H1 (cell line): ENCODE results near the gene CACNG7. TPM values are rescaled to one million over a fixed set of nuclear protein-coding genes. Genes with fewer than 3 reads are reported as not detected.

Source experiments
- CTCF ChIA-PET: fragments of 300-600 bp; sonication (Branson Sonifier 250); formaldehyde crosslinking; loops from one replicate; lab custom pipeline; 2021; ENCODE audit not compliant: partially characterized antibody; lab: Charles Lee
- POLR2A ChIA-PET: fragments of 300-600 bp; sonication (Branson Sonifier 250); formaldehyde crosslinking; loops from one replicate; lab custom pipeline; 2021; ENCODE audit warnings: inconsistent platforms; ENCODE audit not compliant: partially characterized antibody; lab: Charles Lee
- DNase-seq, 2 experiments: peaks; one replicate each; pipeline versions ENCODE4 v3.0.0 to v3.0.0-alpha.2; 2010 to 2022; ENCODE audit warnings: low spot score in 2 of 2, low read depth in 1 of 2, mixed read lengths in 1 of 2
- FAIRE-seq: peaks from 2 replicates; lab custom pipeline; 2011; peaks lifted over from hg19 to GRCh38; lab: Jason Lieb, UNC
- H2AFZ ChIP-seq: 2 replicates; pipeline ENCODE4 v1.8.1; 2012; ENCODE audit warnings: low read length, inconsistent platforms
- H2AK5ac ChIP-seq: 2 replicates; pipeline ENCODE4 v1.6.1; 2013; ENCODE audit warnings: low read depth, low read length
- H2BK120ac ChIP-seq: replicated peaks from 2 replicates; pipeline ENCODE3; 2013; ENCODE audit warnings: low read depth, low read length, inconsistent platforms
- H2BK12ac ChIP-seq: 2 replicates; pipeline ENCODE4 v1.6.1; 2013; ENCODE audit warnings: low read depth, low read length
- H2BK15ac ChIP-seq: 2 replicates; pipeline ENCODE4 v1.6.1; 2013; ENCODE audit warnings: low read length
- H2BK20ac ChIP-seq: 2 replicates; pipeline ENCODE4 v1.6.1; 2013; ENCODE audit warnings: low read length
- H2BK5ac ChIP-seq: 2 replicates; pipeline ENCODE4 v1.6.1; 2013; ENCODE audit warnings: low read depth, low read length
- H3K14ac ChIP-seq: 2 replicates; pipeline ENCODE4 v1.6.1; 2013; ENCODE audit warnings: inconsistent platforms; ENCODE audit not compliant: insufficient read length
- H3K18ac ChIP-seq: 2 replicates; pipeline ENCODE4 v1.6.1; 2013; ENCODE audit warnings: low read length; ENCODE audit errors: extremely low read depth
- H3K23ac ChIP-seq: 2 replicates; pipeline ENCODE4 v1.6.1; 2013; ENCODE audit warnings: inconsistent platforms; ENCODE audit not compliant: insufficient read length
- H3K23me2 ChIP-seq: 2 replicates; pipeline ENCODE4 v1.6.1; 2013; ENCODE audit warnings: low read depth, low read length
- H3K27ac ChIP-seq: 2 replicates; pipeline ENCODE4 v1.6.1; 2011; ENCODE audit warnings: low read depth, low read length, inconsistent platforms
- H3K27me3 ChIP-seq, 4 experiments: replicated peaks in 1 of 4; 1 replicate in 1 of 4; 2 replicates in 3 of 4; pipeline versions ENCODE4 v1.6.1 to v1.8.1; 2011 to 2013; ENCODE audit warnings: low read length in 3 of 4, mild to moderate bottlenecking in 3 of 4, inconsistent platforms in 2 of 4, mixed read lengths in 2 of 4, moderate library complexity in 1 of 4; ENCODE audit not compliant: control insufficient read depth in 3 of 4, insufficient read depth in 3 of 4; ENCODE audit errors: extremely low read depth in 1 of 4
- H3K36me3 ChIP-seq, 4 experiments: 2 replicates each; pipeline versions ENCODE4 v1.6.1 to v1.8.1; 2011 to 2013; ENCODE audit warnings: mild to moderate bottlenecking in 4 of 4, low read length in 3 of 4, moderate library complexity in 2 of 4, control low read depth in 1 of 4, inconsistent platforms in 1 of 4; ENCODE audit not compliant: insufficient read depth in 4 of 4, control insufficient read depth in 2 of 4
- H3K4ac ChIP-seq: replicated peaks from 2 replicates; pipeline ENCODE3; 2013; ENCODE audit warnings: low read length, low read depth, mixed read lengths, inconsistent platforms; ENCODE audit not compliant: insufficient read length
- H3K4me1 ChIP-seq, 4 experiments: replicated peaks in 1 of 4; 1 replicate in 1 of 4; 2 replicates in 3 of 4; pipeline versions ENCODE4 v1.6.1 to v1.8.1; 2011 to 2013; ENCODE audit warnings: low read length in 3 of 4, inconsistent platforms in 2 of 4, mixed read lengths in 1 of 4; ENCODE audit not compliant: insufficient read depth in 4 of 4, control insufficient read depth in 3 of 4
- H3K4me2 ChIP-seq, 2 experiments: 2 replicates each; pipeline versions ENCODE4 v1.6.1 to v1.8.1; 2011 to 2013; ENCODE audit warnings: low read depth in 2 of 2, low read length in 2 of 2, control low read depth in 1 of 2, inconsistent platforms in 1 of 2, mild to moderate bottlenecking in 1 of 2; ENCODE audit not compliant: insufficient read depth in 1 of 2
- H3K4me3 ChIP-seq, 4 experiments: fragments of 200-600, 300-600 bp in 1 of 4; sonication (generic), shearing (Covaris generic), sonication (Bioruptor Twin) in 1 of 4; 2 replicates each; pipeline versions ENCODE4 v1.5.1 to v1.8.1; 2011 to 2016; ENCODE audit warnings: low read length in 4 of 4, low read depth in 3 of 4, control low read depth in 2 of 4, inconsistent platforms in 2 of 4, mild to moderate bottlenecking in 2 of 4, mixed read lengths in 1 of 4, moderate library complexity in 1 of 4; ENCODE audit not compliant: insufficient read depth in 2 of 4; ENCODE audit errors: extremely low read depth in 1 of 4
- H3K56ac ChIP-seq: replicated peaks from 2 replicates; pipeline ENCODE3; 2013; ENCODE audit warnings: low read depth, mild to moderate bottlenecking, mixed read lengths, low read length, inconsistent platforms; ENCODE audit not compliant: insufficient read length
- H3K79me1 ChIP-seq: 2 replicates; pipeline ENCODE4 v1.6.1; 2013; ENCODE audit warnings: low read depth, low read length, control low read depth
- H3K79me2 ChIP-seq, 2 experiments: 2 replicates each; pipeline versions ENCODE4 v1.6.1 to v1.8.1; 2012 to 2013; ENCODE audit warnings: low read length in 2 of 2, mild to moderate bottlenecking in 2 of 2, inconsistent platforms in 1 of 2; ENCODE audit not compliant: insufficient read depth in 2 of 2, control insufficient read depth in 1 of 2
- H3K9ac ChIP-seq, 4 experiments: replicated peaks in 1 of 4; 1 replicate in 1 of 4; 2 replicates in 3 of 4; pipeline versions ENCODE4 v1.6.1 to v1.8.1; 2011 to 2013; ENCODE audit warnings: low read depth in 3 of 4, low read length in 3 of 4, control low read depth in 2 of 4, mild to moderate bottlenecking in 2 of 4, moderate library complexity in 2 of 4, inconsistent platforms in 1 of 4; ENCODE audit errors: extremely low read depth in 1 of 4
- H3K9me3 ChIP-seq, 2 experiments: 2 replicates each; pipeline versions ENCODE4 v1.6.1 to v1.8.1; 2012 to 2013; ENCODE audit warnings: mild to moderate bottlenecking in 2 of 2, moderate library complexity in 2 of 2, control low read depth in 1 of 2, inconsistent platforms in 1 of 2, low read depth in 1 of 2, low read length in 1 of 2, mixed read lengths in 1 of 2; ENCODE audit not compliant: insufficient read depth in 2 of 2
- H4K20me1 ChIP-seq, 2 experiments: replicated peaks in 1 of 2; 2 replicates each; pipeline versions ENCODE3 to v1.8.1; 2011 to 2013; ENCODE audit warnings: inconsistent platforms in 2 of 2, low read length in 2 of 2, mild to moderate bottlenecking in 1 of 2; ENCODE audit not compliant: insufficient read depth in 2 of 2, control insufficient read depth in 1 of 2
- H4K5ac ChIP-seq: 2 replicates; pipeline ENCODE4 v1.6.1; 2013; ENCODE audit warnings: low read length, low read depth, mixed read lengths, inconsistent platforms; ENCODE audit not compliant: insufficient read length
- H4K8ac ChIP-seq: 2 replicates; pipeline ENCODE4 v1.8.0; 2013; ENCODE audit warnings: mild to moderate bottlenecking, moderate library complexity, low read length, inconsistent platforms; ENCODE audit not compliant: insufficient read depth; ENCODE audit errors: extremely low read depth
- H4K91ac ChIP-seq: replicated peaks from 2 replicates; pipeline ENCODE3; 2013; ENCODE audit warnings: low read length, mixed read lengths, inconsistent platforms; ENCODE audit not compliant: insufficient read length
- CBX5 ChIP-seq: fragments of 300-800, 300-1000 bp; sonication (generic); IDR thresholded peaks from 2 replicates; pipeline ENCODE4 v1.7.1; 2016; ENCODE audit warnings: antibody characterized with exemption, low read length, low read depth
- CHD1 ChIP-seq: IDR thresholded peaks from 2 replicates; pipeline ENCODE4 v1.6.1; 2012; ENCODE audit warnings: low read depth, low read length, improper control_type of control experiment
- EGR1 ChIP-seq: IDR thresholded peaks from 2 replicates; pipeline ENCODE4 v1.6.1; 2011; ENCODE audit warnings: low read depth, low read length, borderline replicate concordance
- GABPA ChIP-seq: IDR thresholded peaks from 2 replicates; pipeline ENCODE4 v1.6.1; 2011; ENCODE audit warnings: mild to moderate bottlenecking, low read length, moderate library complexity, borderline replicate concordance; ENCODE audit not compliant: insufficient read depth
- KDM1A ChIP-seq: fragments of 200-600, 300-600 bp; sonication (generic); IDR thresholded peaks from 2 replicates; pipeline ENCODE4 v1.7.1; 2016; ENCODE audit warnings: mild to moderate bottlenecking, low read length, borderline replicate concordance
- POLR2A ChIP-seq, 2 experiments: IDR thresholded peaks; 1 replicate in 1 of 2; 2 replicates in 1 of 2; pipeline ENCODE4 v1.6.1; 2011; ENCODE audit warnings: low read depth in 2 of 2, low read length in 2 of 2, mild to moderate bottlenecking in 2 of 2; ENCODE audit errors: control extremely low read depth in 1 of 2
- POLR2AphosphoS5 ChIP-seq: IDR thresholded peaks from 2 replicates; pipeline ENCODE4 v1.6.1; 2011; ENCODE audit warnings: low read depth, low read length
- SAP30 ChIP-seq: fragments of 300-600 bp; sonication (generic); IDR thresholded peaks from 2 replicates; pipeline ENCODE4 v1.7.1; 2012; ENCODE audit warnings: low read length, moderate library complexity, mild to moderate bottlenecking, inconsistent platforms; ENCODE audit not compliant: insufficient read depth, insufficient replicate concordance
- SIN3A ChIP-seq, 2 experiments: IDR thresholded peaks in 1 of 2; conservative IDR thresholded peaks in 1 of 2; 2 replicates each; pipeline ENCODE4 v1.6.1; 2011 to 2012; ENCODE audit warnings: low read length in 2 of 2, improper control_type of control experiment in 1 of 2, low read depth in 1 of 2, mild to moderate bottlenecking in 1 of 2
- TAF1 ChIP-seq: IDR thresholded peaks from 2 replicates; pipeline ENCODE4 v1.6.1; 2011; ENCODE audit warnings: mild to moderate bottlenecking, low read depth, low read length
- TEAD4 ChIP-seq: IDR thresholded peaks from 2 replicates; pipeline ENCODE4 v1.6.1; 2012; ENCODE audit warnings: low read depth, low read length, inconsistent platforms, mixed read lengths
- WGBS, 2 experiments: shearing (Covaris generic) in 1 of 2; methylation state at CpG; one replicate each; pipeline versions ENCODE4 v1.1.6 to v1.1.7; 2013 to 2015; ENCODE audit warnings: low lambda C conversion rate in 2 of 2, mixed read lengths in 2 of 2, inconsistent platforms in 1 of 2, low coverage in 1 of 2, missing lambda C conversion rate in 1 of 2; ENCODE audit not compliant: insufficient replicate concordance in 2 of 2, insufficient coverage in 1 of 2, insufficient read length in 1 of 2; ENCODE audit errors: extremely low coverage in 1 of 2, missing lambda C conversion rate in 1 of 2; 5-methylcytosine and 5-hydroxymethylcytosine counted together
- polyA plus RNA-seq, 7 experiments: library from polyadenylated mRNA; depleted of rRNA in 3 of 7; stranded (reverse) in 5 of 7; unstranded in 2 of 7; fragments of >200 nt in 5 of 7; fragments of 200-250 nt in 2 of 7; gene quantifications; 1 replicate in 5 of 7; 2 replicates in 1 of 7; 4 replicates in 1 of 7; pipeline versions ENCODE4 v1.2.1 to v1.2.3, GENCODE V29; 2011 to 2013; ENCODE audit warnings: missing spikeins in 2 of 7, mixed read lengths in 2 of 7
- total RNA-seq: library from RNA; stranded (reverse); fragmentation: NEBNext Ultra II Directional; extraction: Animal tissue kit (Norgen Biotek cat#: 25700); gene quantifications from 2 replicates; pipeline ENCODE4 v1.2.1, GENCODE V29; 2021

CACNG7 gene
- total and polyA plus RNA-seq, 2 of the 8 experiments (the other 6 are each of a cell fraction or from before 2014, with no cell fraction given): 28.9 to 69.8 TPM

DNA sequence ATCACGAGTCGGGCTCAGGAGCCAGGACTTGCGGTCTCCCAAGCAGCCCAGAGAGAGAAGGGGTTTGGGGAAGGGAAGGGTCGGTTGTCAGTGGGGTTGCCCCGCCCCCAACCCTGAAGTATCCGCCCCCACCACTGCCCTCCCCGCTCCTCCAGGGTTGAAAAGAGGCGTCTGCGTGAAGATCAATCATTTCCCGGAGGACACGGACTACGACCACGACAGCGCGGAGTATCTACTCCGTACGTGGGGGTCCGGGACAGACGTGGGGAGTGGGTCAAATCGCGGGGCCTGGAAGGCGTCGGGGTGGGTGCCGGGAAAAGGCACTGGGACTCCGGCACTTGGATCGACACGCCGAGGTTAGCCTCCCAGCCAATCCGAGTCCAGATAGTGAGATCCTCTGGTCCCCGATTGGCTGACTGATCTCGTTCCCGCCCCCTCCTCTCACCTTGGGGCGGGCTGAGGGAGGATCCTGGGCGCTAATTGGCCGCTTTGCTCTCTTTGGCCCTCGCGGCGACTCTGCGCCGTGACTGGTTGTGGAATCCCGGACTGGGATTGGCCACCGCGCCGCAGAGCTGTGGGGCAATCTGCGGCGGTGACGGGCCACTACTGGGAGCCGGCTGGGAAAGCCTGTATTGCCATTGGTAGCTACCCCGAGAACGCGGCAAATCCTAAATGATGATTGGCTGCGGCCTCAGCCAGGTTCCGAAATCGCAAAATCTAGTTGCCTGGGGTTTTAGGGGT lies 69.1 kb downstream of the CACNG7 start:
- H2AFZ ChIP-seq: no peak overlapping the region
- no peak for TF ChIP-seq KDM1A
- TF ChIP-seq SAP30: no peak
- TF ChIP-seq TAF1: no peak
- TF ChIP-seq POLR2AphosphoS5: peak; percentile 80
- TF ChIP-seq CHD1: no peak
- TF ChIP-seq GABPA: no peak
- TF ChIP-seq POLR2A (IDR thresholded peaks at IDR 0.05; ENCODE audit: control extremely low read depth in 1 of 2, low read depth in 2 of 2, low read length in 2 of 2): peak in 1 of 2 experiments; percentile 26; a peak in 1 of 3 replicates
- 0 out of 4 replicates have a peak, but pooled peaks of 1 of the 2 experiments have one; percentile 19 for TF ChIP-seq SIN3A (conservative IDR thresholded peaks at IDR 0.05 in 1 of 2, IDR thresholded peaks at IDR 0.05 in 1 of 2; ENCODE audit: low read depth in 1 of 2, low read length in 2 of 2)
- TF ChIP-seq CBX5: no peak
- TF ChIP-seq EGR1: no peak
- TF ChIP-seq TEAD4: no peak

More for the DNA sequence above, 69.1 kb downstream of the CACNG7 start:
- CTCF ChIA-PET: interaction anchor here (0.5 to 2.1 kb wide), 4 partner anchors 31 to 52 kb away, joined by 3 to 13 read pairs (median 4); no protein-coding TSS in a partner anchor
- no peak overlapping the region for H3K4ac ChIP-seq
- POLR2A ChIA-PET: interaction anchor here (0.6 to 3.3 kb wide), 13 partner anchors 9 to 125 kb away, joined by 3 to 30 read pairs (median 3); partner anchors contain the start of gene CACNG6
- H3K27me3 ChIP-seq: no peaks in the 10 kb centered on the region; a peak in 2 of 7 replicates
- WGBS, 2 experiments: 2% methylated on average over 44 of the region's 54 CpGs; no CpG with 5 or more reads in 1 of the 2 experiments
- peak overlapping the region in 1 of 4 experiments; percentile 34; a peak in 2 of 7 replicates for H3K9ac ChIP-seq
- H3K23me2 ChIP-seq: peaks cover 28% of the 10 kb centered on the region
- H3K56ac ChIP-seq: no peak overlapping the region
- H2BK12ac ChIP-seq: no peak overlapping the region
- peak overlapping the region; percentile 70 to 77 for H3K4me2 ChIP-seq
- 0 out of 8 replicates have a peak, but pooled peaks cover 0 to 2% (median 0%) of the 10 kb centered on the region in 4 experiments for H3K36me3 ChIP-seq
- no peaks in the 10 kb centered on the region for H3K9me3 ChIP-seq
- H2BK5ac ChIP-seq: peak overlapping the region; percentile 78
- H3K27ac ChIP-seq: no peak overlapping the region
- peaks cover 4 to 14% (median 9%) of the 10 kb centered on the region in 4 experiments for H3K4me1 ChIP-seq
- peaks cover 6 to 7% of the 10 kb centered on the region in 2 experiments for H4K20me1 ChIP-seq
- no peaks in the 10 kb centered on the region for H3K79me1 ChIP-seq
- peak overlapping the region; percentile 71 for H4K5ac ChIP-seq
- H4K91ac ChIP-seq: no peak overlapping the region
- peak overlapping the region; percentile 53 to 78 (median 67) for H3K4me3 ChIP-seq
- DNase-seq (peak; percentile 90 to 97), FAIRE-seq (peak; percentile 98)
- H2BK120ac ChIP-seq: no peak overlapping the region
- H2BK20ac ChIP-seq: no peak overlapping the region
- no peak overlapping the region for H2BK15ac ChIP-seq
- no peak overlapping the region for H3K23ac ChIP-seq
- H3K18ac ChIP-seq: peak overlapping the region; percentile 93
- H3K79me2 ChIP-seq: peaks cover 0 to 3% of the 10 kb centered on the region in 2 experiments; a peak in 1 of 4 replicates
- H3K14ac ChIP-seq: no peak overlapping the region
- H2AK5ac ChIP-seq: no peak overlapping the region
- no peak overlapping the region for H4K8ac ChIP-seq
